ENCODE results near the gene FBP2. TPM values are rescaled to one million over a fixed set of nuclear protein-coding genes. Genes with fewer than 3 reads are reported as not detected.

The FBP2 gene
- total RNA-seq, 1 donor from 2014 or later: not detected

- Mint-ChIP-seq H3K4me3 (no peak overlapping the region), H3K4me1 (no peaks in the 10 kb centered on the region), H3K9me3 (no peaks in the 10 kb centered on the region), H3K27ac (no peak overlapping the region), H3K27me3 (peaks cover 5% of the 10 kb centered on the region), H3K36me3 (ENCODE audit: low read depth) (no peaks in the 10 kb centered on the region)
- DNase-seq (no peak), ATAC-seq (ENCODE audit: low read depth) (no peak)
- TF ChIP-seq CTCF (IDR thresholded peaks at IDR 0.05): no peak
- POLR2A ChIA-PET: no interaction called here
- intact Hi-C loops (cut with micrococcal nuclease): no loop called here
- CTCF ChIA-PET: no interaction called here
Measured at GRCh38 chr9:94577571-94577970, 16.1 kb downstream of the FBP2 start.

GRCh38 chr9:94577036-94577435 is 16.6 kb downstream of the FBP2 start:
- H3K4me3 Mint-ChIP-seq: no peak overlapping the region
- H3K27ac Mint-ChIP-seq: no peak overlapping the region
- TF ChIP-seq CTCF (IDR thresholded peaks at IDR 0.05): no peak
- H3K9me3 Mint-ChIP-seq: no peaks in the 10 kb centered on the region
- ChIA-PET POLR2A (no interaction called here), CTCF (no interaction called here)
- no peaks in the 10 kb centered on the region for H3K36me3 Mint-ChIP-seq (ENCODE audit: low read depth)
- peaks cover 10% of the 10 kb centered on the region for H3K27me3 Mint-ChIP-seq
- no peaks in the 10 kb centered on the region for H3K4me1 Mint-ChIP-seq
- intact Hi-C loops (cut with micrococcal nuclease): no loop called here
- ATAC-seq (ENCODE audit: low read depth): no peak
- no peak for DNase-seq

- CTCF ChIA-PET: no interaction called here
- DNase-seq: no peak
Measured at GRCh38 chr9:94576131-94576530, 17.5 kb downstream of the FBP2 start.

GRCh38 chr9:94568972-94569712 is 24.5 kb downstream of the FBP2 start:
- Mint-ChIP-seq H3K9me3 (peaks cover 1% of the 10 kb centered on the region), H3K36me3 (ENCODE audit: low read depth) (no peaks in the 10 kb centered on the region), H3K27ac (no peak overlapping the region), H3K4me3 (no peak overlapping the region), H3K4me1 (no peaks in the 10 kb centered on the region), H3K27me3 (peaks cover 16% of the 10 kb centered on the region)
- no peak for TF ChIP-seq CTCF (IDR thresholded peaks at IDR 0.05)
- DNase-seq: no peak
- CTCF ChIA-PET: no interaction called here
- POLR2A ChIA-PET: no interaction called here
- intact Hi-C loops (cut with micrococcal nuclease): no loop called here
- ATAC-seq (ENCODE audit: low read depth): no peak

More at GRCh38 chr9:94576131-94576530, 17.5 kb downstream of the FBP2 start:
- ATAC-seq (ENCODE audit: low read depth): no peak
- TF ChIP-seq CTCF (IDR thresholded peaks at IDR 0.05): no peak
- H3K4me3 Mint-ChIP-seq: no peak overlapping the region
- H3K9me3 Mint-ChIP-seq: no peaks in the 10 kb centered on the region
- H3K4me1 Mint-ChIP-seq: no peaks in the 10 kb centered on the region
- H3K36me3 Mint-ChIP-seq (ENCODE audit: low read depth): no peaks in the 10 kb centered on the region
- intact Hi-C loops (cut with micrococcal nuclease): no loop called here
- H3K27me3 Mint-ChIP-seq: peaks cover 14% of the 10 kb centered on the region
- no peak overlapping the region for H3K27ac Mint-ChIP-seq
- POLR2A ChIA-PET: no interaction called here

- H3K36me3 Mint-ChIP-seq (ENCODE audit: low read depth): no peaks in the 10 kb centered on the region
- intact Hi-C loops (cut with micrococcal nuclease): no loop called here
- peaks cover 5% of the 10 kb centered on the region for H3K9me3 Mint-ChIP-seq
- ChIA-PET POLR2A (no interaction called here), CTCF (no interaction called here)
- H3K4me1 Mint-ChIP-seq: no peaks in the 10 kb centered on the region
- no peak overlapping the region for H3K4me3 Mint-ChIP-seq
- no peak for ATAC-seq (ENCODE audit: low read depth)
- no peak for TF ChIP-seq CTCF (IDR thresholded peaks at IDR 0.05)
- peaks cover 11% of the 10 kb centered on the region for H3K27me3 Mint-ChIP-seq
- DNase-seq: no peak
- no peak overlapping the region for H3K27ac Mint-ChIP-seq
Measured at GRCh38 chr9:94568250-94568889, 25.3 kb downstream of the FBP2 start.

All from activated B cell treated with CpG ODN at 0.5 μM for 24 hours (primary cell).